Left lung (tissue), 10 donors: ENCODE data around the gene UBASH3A. TPM values are rescaled to one million over a fixed set of nuclear protein-coding genes. Genes with fewer than 3 reads are reported as not detected.

ENCODE experiments used
- ATAC-seq: fragments of 200-7000 bp; cut with Tn5 transposase; one replicate; pipeline ENCODE4 v1.9.1; 2020; ENCODE audit warnings: moderate library complexity
- DNase-seq, 4 donors: peaks; one replicate each; pipeline ENCODE4 v3.0.0-alpha.2; 2013 to 2020
- H3K27ac ChIP-seq, 2 donors: fragments of 200-600 bp; sonication (generic) in 1 of 2; one replicate each; pipeline versions ENCODE4 v1.5.0 to v1.8.0; 2020 to 2021
- H3K27me3 ChIP-seq, 2 donors: fragments of 200-600 bp; sonication (generic) in 1 of 2; one replicate each; pipeline versions ENCODE4 v1.5.0 to v1.8.0; 2020 to 2021
- H3K36me3 ChIP-seq, 2 donors: fragments of 200-600 bp; sonication (generic) in 1 of 2; one replicate each; pipeline versions ENCODE4 v1.5.0 to v1.8.0; 2020 to 2021
- H3K4me1 ChIP-seq, 2 donors: fragments of 200-600 bp; one replicate each; pipeline ENCODE4 v1.8.0; 2021
- H3K4me3 ChIP-seq, 2 donors: fragments of 200-600 bp; sonication (generic) in 1 of 2; one replicate each; pipeline versions ENCODE4 v1.5.0 to v1.8.0; 2020 to 2021; ENCODE audit warnings: mild to moderate bottlenecking in 1 of 2
- H3K9me3 ChIP-seq, 2 donors: fragments of 200-600 bp; sonication (generic) in 1 of 2; one replicate each; pipeline versions ENCODE4 v1.5.0 to v1.8.0; 2020 to 2021
- CTCF ChIP-seq, 2 donors: fragments of 200-600 bp; sonication (generic) in 1 of 2; IDR thresholded peaks; one replicate each; pipeline versions ENCODE4 v1.5.0 to v1.8.0; 2021; ENCODE audit warnings: antibody characterized with exemption in 2 of 2
- intact Hi-C, 2 donors: fragments of 100-400 bp; cut with DNase I; formaldehyde crosslinking; loops; one replicate each; pipeline versions ENCODE4 v1.11.2 to v1.14.2; 2022
- polyA plus RNA-seq, 6 donors: library from polyadenylated mRNA; unstranded; fragments of 120-200 nt; gene quantifications; one replicate each; pipeline ENCODE4 v1.2.1, GENCODE V29; 2013; ENCODE audit not compliant: insufficient read length in 6 of 6
- total RNA-seq, 2 donors: library from RNA; stranded (reverse); fragmentation: NEBNext Ultra II Directional; extraction: Animal tissue kit (Norgen Biotek cat#: 25700); gene quantifications; one replicate each; pipeline ENCODE4 v1.2.1, GENCODE V29; 2021
- donor health status: DM: no; HTN: yes; CAD: no.
- donor health status: DM: no; HTN: no; CAD: no.

Gene UBASH3A
- total and polyA plus RNA-seq, 8 donors: 0.08 to 1.3 (median 0.24) TPM

- no peak for TF ChIP-seq CTCF (IDR thresholded peaks at IDR 0.05)
- no peak for DNase-seq
- H3K4me1 ChIP-seq: peaks cover 0 to 15% of the 10 kb centered on the region in 2 donors
- no peak for ATAC-seq
- H3K27ac ChIP-seq: no peak overlapping the region
- intact Hi-C loops: no loop called here
- no peaks in the 10 kb centered on the region for H3K9me3 ChIP-seq
- H3K27me3 ChIP-seq: no peaks in the 10 kb centered on the region
- no peaks in the 10 kb centered on the region for H3K36me3 ChIP-seq
- no peak overlapping the region for H3K4me3 ChIP-seq
These were observed 89.7 kb downstream of the UBASH3A start for GRCh38 chr21:42493109-42494060.

GRCh38 chr21:42495027-42495426 lies 91.3 kb downstream of the UBASH3A start:
- Histone ChIP-seq H3K9me3 (no peaks in the 10 kb centered on the region), H3K4me1 (peaks cover 0 to 15% of the 10 kb centered on the region in 2 donors), H3K36me3 (no peaks in the 10 kb centered on the region), H3K27ac (no peak overlapping the region), H3K4me3 (no peak overlapping the region), H3K27me3 (no peaks in the 10 kb centered on the region)
- DNase-seq (no peak), ATAC-seq (no peak)
- intact Hi-C loops: no loop called here
- TF ChIP-seq CTCF (IDR thresholded peaks at IDR 0.05): no peak

GRCh38 chr21:42495765-42496119 lies 92.0 kb downstream of the UBASH3A start:
- Histone ChIP-seq H3K4me1 (peaks cover 0 to 15% of the 10 kb centered on the region in 2 donors), H3K4me3 (peak overlapping the region; percentile 41 to 75), H3K9me3 (no peaks in the 10 kb centered on the region), H3K27me3 (no peaks in the 10 kb centered on the region), H3K27ac (peak overlapping the region in 1 of 2 donors; percentile 72), H3K36me3 (no peaks in the 10 kb centered on the region)
- peak; percentile 8 for ATAC-seq
- intact Hi-C loops: no loop called here
- DNase-seq: peak in 1 of 4 donors; percentile 30
- TF ChIP-seq CTCF (IDR thresholded peaks at IDR 0.05): no peak

- peak within 1 kb of the TSS; percentile 54 to 75 for H3K4me3 ChIP-seq
- H3K4me1 ChIP-seq: peaks cover 0 to 15% of the 10 kb centered on the region in 2 donors
- TF ChIP-seq CTCF (IDR thresholded peaks at IDR 0.05): no peak
- DNase-seq (peak; percentile 97 to 100 (median 100)), ATAC-seq (peak; percentile 97)
- H3K9me3 ChIP-seq: no peaks in the 10 kb centered on the region
- H3K27ac ChIP-seq: peak within 1 kb of the TSS; percentile 72 to 82
- no peaks in the 10 kb centered on the region for H3K27me3 ChIP-seq
- intact Hi-C loops: no loop called here
- H3K36me3 ChIP-seq: no peaks in the 10 kb centered on the region
These were observed 92.6 kb downstream of the UBASH3A start, which contains the start of gene RSPH1 for GRCh38 chr21:42496120-42496838. TSS of gene RSPH1 (minus strand) at chr21:42496224. CDS start at chr21:42496186, 38 bp downstream.

- DNase-seq: peak in 2 of 4 donors; percentile 36 to 51
- Histone ChIP-seq H3K4me1 (peaks cover 0 to 15% of the 10 kb centered on the region in 2 donors), H3K4me3 (peak overlapping the region; percentile 54 to 75), H3K27ac (peak overlapping the region; percentile 72 to 82), H3K9me3 (no peaks in the 10 kb centered on the region), H3K27me3 (no peaks in the 10 kb centered on the region), H3K36me3 (no peaks in the 10 kb centered on the region)
- intact Hi-C loops: no loop called here
- no peak for TF ChIP-seq CTCF (IDR thresholded peaks at IDR 0.05)
- ATAC-seq: peak; percentile 40
These were observed 93.1 kb downstream of the UBASH3A start for GRCh38 chr21:42496839-42497202.
